ENCODE results near the gene SCNM1. TPM values are rescaled to one million over a fixed set of nuclear protein-coding genes. Genes with fewer than 3 reads are reported as not detected.

SCNM1 gene
- total RNA-seq, 4 donors from 2014 or later: 13.2 to 44.5 (median 24.5) TPM

- WGBS, 2 donors: 85 to 90% methylated on average over 5 of the region's 5 CpGs
- Histone ChIP-seq H3K9me3 (no peaks in the 10 kb centered on the region), H3K27ac (no peak overlapping the region), H3K27me3 (no peaks in the 10 kb centered on the region), H3K36me3 (peaks cover 25 to 27% of the 10 kb centered on the region in 2 donors), H3K4me3 (replicated peaks in 1 of 3) (no peak overlapping the region), H3K4me1 (no peaks in the 10 kb centered on the region)
- intact Hi-C loops (cut with DNase I): loop anchor here (5.0 to 10.0 kb wide), 2 partner anchors 56 to 134 kb away; no protein-coding TSS in a partner anchor
- no peak for DNase-seq
- no peak for TF ChIP-seq POLR2A (IDR thresholded peaks at IDR 0.05)
- no peak for TF ChIP-seq CTCF (IDR thresholded peaks at IDR 0.05)
Observed at GRCh38 chr1:151158326-151158725, 7.6 kb upstream of the SCNM1 start.

- Histone ChIP-seq H3K27me3 (no peaks in the 10 kb centered on the region), H3K4me3 (replicated peaks in 1 of 3) (no peak overlapping the region), H3K36me3 (peaks cover 25 to 27% of the 10 kb centered on the region in 2 donors), H3K27ac (no peak overlapping the region), H3K9me3 (no peaks in the 10 kb centered on the region), H3K4me1 (peaks cover 0 to 1% of the 10 kb centered on the region in 2 donors)
- DNase-seq: peak; percentile 25 to 27
- 82 to 84% methylated on average over 4 to 17 of the region's 22 CpGs for WGBS, 2 donors
- intact Hi-C loops (cut with DNase I): loop anchor here (5.0 to 10.0 kb wide), 2 partner anchors 56 to 134 kb away; no protein-coding TSS in a partner anchor
- TF ChIP-seq CTCF (IDR thresholded peaks at IDR 0.05) (no peak), POLR2A (IDR thresholded peaks at IDR 0.05) (no peak)
Observed at GRCh38 chr1:151158751-151159251, 7.1 kb upstream of the SCNM1 start.

GRCh38 chr1:151159373-151159772 is 6.6 kb upstream of the SCNM1 start:
- Histone ChIP-seq H3K4me1 (peaks cover 3 to 7% of the 10 kb centered on the region in 2 donors), H3K9me3 (no peaks in the 10 kb centered on the region), H3K36me3 (peaks cover 25 to 27% of the 10 kb centered on the region in 2 donors), H3K4me3 (replicated peaks in 1 of 3) (no peak overlapping the region), H3K27ac (peak overlapping the region in 1 of 3 donors; percentile 17), H3K27me3 (no peaks in the 10 kb centered on the region)
- TF ChIP-seq CTCF (IDR thresholded peaks at IDR 0.05): no peak
- TF ChIP-seq POLR2A (IDR thresholded peaks at IDR 0.05): no peak
- intact Hi-C loops (cut with DNase I): loop anchor here (5.0 to 10.0 kb wide), 2 partner anchors 57 to 135 kb away; no protein-coding TSS in a partner anchor
- DNase-seq: no peak

GRCh38 chr1:151164732-151165280 is 1.1 kb upstream of the SCNM1 start:
- peak overlapping the region; percentile 70 to 91 (median 76) for H3K27ac ChIP-seq
- H3K4me3 ChIP-seq (replicated peaks in 1 of 3): peak overlapping the region; percentile 11 to 59 (median 53)
- H3K27me3 ChIP-seq: no peaks in the 10 kb centered on the region
- no peak for DNase-seq
- TF ChIP-seq POLR2A (IDR thresholded peaks at IDR 0.05) (no peak), CTCF (IDR thresholded peaks at IDR 0.05) (no peak)
- peaks cover 14 to 21% of the 10 kb centered on the region in 2 donors for H3K4me1 ChIP-seq
- H3K36me3 ChIP-seq: peaks cover 17 to 18% of the 10 kb centered on the region in 2 donors
- 15 to 18% methylated on average over 11 of the region's 11 CpGs for WGBS, 2 donors
- intact Hi-C loops (cut with DNase I): no loop called here
- H3K9me3 ChIP-seq: no peaks in the 10 kb centered on the region

GRCh38 chr1:151165281-151165737 is 635 bp upstream of the SCNM1 start:
- Histone ChIP-seq H3K27me3 (no peaks in the 10 kb centered on the region), H3K4me3 (replicated peaks in 1 of 3) (peak overlapping the region; percentile 24 to 59 (median 53)), H3K9me3 (no peaks in the 10 kb centered on the region), H3K4me1 (peaks cover 14 to 21% of the 10 kb centered on the region in 2 donors), H3K27ac (peak overlapping the region; percentile 70 to 91 (median 76)), H3K36me3 (peaks cover 16% of the 10 kb centered on the region in 2 donors)
- DNase-seq: peak; percentile 34 to 52
- 4 to 7% methylated on average over 15 of the region's 15 CpGs for WGBS, 2 donors
- TF ChIP-seq POLR2A (IDR thresholded peaks at IDR 0.05) (no peak), CTCF (IDR thresholded peaks at IDR 0.05) (no peak)
- intact Hi-C loops (cut with DNase I): no loop called here

All from thyroid gland (tissue), 4 donors.